GM21576 (cell line): Measurements from ENCODE around the gene VPS50.
"Not testable (repeated sequence)": the region's sequence is repeated elsewhere in the genome, so short reads cannot be mapped to it uniquely, and the experiment has no call there.

ENCODE experiments used
- ATAC-seq: cut with Tn5 transposase; IDR thresholded peaks from one replicate; pipeline ENCODE4 v1.9.1; 2021; ENCODE audit warnings: mild to moderate bottlenecking, moderate library complexity; ENCODE audit not compliant: unreplicated experiment

Gene VPS50

DNA sequence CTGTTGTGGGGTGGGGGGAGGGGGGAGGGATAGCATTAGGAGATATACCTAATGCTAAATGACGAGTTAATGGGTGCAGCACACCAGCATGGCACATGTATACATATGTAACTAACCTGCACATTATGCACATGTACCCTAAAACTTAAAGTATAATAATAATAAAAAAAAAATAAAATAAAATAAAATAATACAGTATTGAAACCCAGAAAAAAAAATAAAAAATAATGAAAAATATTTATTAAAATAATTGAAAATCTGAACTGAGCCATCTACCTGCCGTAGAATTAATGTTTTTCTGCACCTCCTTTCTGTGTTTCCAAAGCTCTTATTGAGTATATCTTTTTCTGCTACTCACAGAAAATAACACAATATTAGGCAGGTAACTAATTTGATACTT, 94.1 kb downstream of the VPS50 start:
- not testable (repeated sequence) for ATAC-seq

GRCh38 chr7:93327006-93327633, 95.0 kb downstream of the VPS50 start:
- no peak for ATAC-seq

DNA sequence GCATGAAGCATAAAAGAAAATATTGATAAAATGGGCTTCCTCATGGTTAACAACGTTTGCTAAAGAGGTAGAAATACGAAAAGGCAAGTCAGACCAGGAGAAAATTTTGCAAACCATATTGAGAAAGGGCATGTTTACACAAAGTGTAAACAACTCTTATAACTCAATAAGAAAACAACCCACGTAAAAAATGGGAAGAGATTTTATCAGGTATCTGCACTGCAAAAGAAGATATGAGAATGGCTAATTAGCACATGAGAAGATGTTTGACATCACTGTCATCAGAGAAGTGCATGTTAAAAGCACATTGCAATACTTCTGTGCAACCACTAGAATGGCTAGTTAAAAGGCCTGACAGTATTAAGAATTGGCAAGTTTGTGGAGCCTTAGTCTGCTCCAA, 99.5 kb downstream of the VPS50 start:
- ATAC-seq: no peak

- no peak for ATAC-seq
These were observed 100.0 kb downstream of the VPS50 start for GRCh38 chr7:93332172-93332571.

DNA sequence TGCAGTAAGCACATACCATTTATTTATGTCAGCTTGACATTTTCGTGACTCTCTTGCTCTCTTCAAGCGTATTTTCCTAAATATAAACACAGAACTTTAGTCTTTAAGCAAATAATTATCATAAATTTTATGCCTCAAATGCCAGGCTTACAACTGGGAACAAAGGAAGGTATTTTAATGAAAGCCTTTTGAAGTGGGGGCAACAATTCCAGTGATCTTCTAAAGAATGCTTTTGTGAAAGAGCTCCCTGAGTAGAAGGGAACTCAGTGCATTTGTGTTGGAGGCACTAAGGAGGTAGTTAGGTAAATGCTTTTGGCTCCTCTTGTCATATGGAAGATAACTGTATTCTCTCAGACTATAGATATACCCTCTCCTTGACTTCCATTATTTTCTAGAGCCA, 104.9 kb downstream of the VPS50 start:
- no peak for ATAC-seq

GRCh38 chr7:93342178-93342577, 110.0 kb downstream of the VPS50 start:
- ATAC-seq: not testable (repeated sequence)

DNA sequence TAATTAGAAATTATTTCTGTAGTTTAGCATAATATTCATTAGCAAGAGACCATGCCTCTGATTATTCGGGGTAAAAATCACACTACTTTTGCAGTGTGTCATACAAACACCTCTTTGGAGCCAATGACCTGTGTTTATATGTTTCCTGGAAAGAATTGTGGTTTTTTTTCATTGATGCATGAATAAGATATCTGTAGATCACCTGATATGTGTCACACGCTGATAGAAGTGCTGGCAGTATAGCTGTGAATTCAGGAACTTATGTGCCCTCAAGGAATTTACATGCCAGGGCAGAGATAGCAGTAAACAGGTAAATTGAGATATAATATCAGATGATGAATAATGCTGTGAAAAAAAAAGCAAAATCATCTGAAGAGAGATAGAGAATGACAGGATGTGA, 118.2 kb downstream of the VPS50 start:
- ATAC-seq: no peak

DNA sequence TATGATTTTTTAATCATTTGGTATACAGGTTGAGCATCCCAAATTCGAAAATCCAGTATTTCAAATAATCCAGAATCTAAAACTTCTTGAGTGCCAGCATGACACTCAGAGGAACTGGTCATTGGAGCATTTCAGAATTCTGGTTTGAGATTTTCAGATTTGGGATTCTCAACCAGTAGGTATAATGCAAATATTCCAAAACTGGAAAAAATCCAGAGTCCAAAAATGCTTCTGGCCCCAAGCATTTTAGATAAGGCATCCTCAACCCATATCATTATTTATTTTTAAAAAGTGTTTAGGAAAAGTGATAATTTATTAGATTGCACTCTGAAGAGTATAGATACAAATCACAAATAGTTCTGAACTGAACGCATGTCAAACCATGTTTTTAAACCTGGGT, 120.7 kb downstream of the VPS50 start:
- ATAC-seq: no peak

DNA sequence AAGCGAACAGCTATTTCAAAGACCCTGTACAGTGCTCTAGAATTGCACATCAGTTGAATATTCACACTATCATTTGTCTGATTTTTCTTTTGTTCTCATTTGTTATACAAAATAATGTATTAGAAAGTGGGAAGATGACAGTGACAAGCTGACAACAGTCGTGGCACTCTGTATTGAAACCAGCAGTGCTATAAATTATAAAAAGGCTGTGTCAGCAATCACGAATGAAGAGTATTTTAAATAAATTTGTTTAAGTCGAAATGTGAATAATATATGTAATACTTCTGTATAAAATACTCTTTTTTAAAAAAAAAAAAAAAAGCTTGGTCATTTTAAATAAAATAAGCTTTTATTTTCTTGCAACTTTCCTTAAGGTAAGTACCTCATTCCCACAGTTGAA, 122.6 kb downstream of the VPS50 start:
- no peak for ATAC-seq

DNA sequence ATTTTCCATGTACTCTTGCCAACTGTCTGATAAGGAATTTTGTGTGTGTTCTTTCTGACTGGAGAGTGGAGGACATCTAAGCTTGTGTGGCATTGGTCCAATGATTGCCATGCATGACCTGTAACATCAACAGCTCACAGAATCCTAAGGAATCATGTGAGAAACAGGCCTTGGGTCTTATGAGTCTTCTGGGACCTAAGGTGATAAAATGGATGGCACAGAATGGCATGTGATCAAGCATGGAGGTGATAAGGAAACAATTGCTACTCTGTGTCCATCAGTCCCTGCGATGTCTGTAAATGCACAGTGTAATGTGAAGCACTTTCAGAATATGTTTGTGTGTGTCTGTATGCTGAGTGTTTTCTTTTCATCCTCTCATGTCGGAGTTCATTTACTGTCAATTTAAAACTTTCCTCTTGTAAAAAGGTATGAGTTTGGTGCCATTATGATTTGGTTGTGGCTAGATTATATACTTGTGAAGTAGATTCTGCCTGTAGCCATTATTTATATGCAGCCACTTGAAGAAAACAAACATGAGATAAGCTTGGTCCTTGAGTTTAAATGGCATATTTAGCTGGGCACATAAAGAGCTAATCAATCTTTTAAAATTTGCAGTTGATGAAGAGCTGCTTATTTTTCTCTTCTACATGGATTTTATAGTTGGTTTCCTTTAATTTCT, 127.5 kb downstream of the VPS50 start:
- ATAC-seq: no peak

DNA sequence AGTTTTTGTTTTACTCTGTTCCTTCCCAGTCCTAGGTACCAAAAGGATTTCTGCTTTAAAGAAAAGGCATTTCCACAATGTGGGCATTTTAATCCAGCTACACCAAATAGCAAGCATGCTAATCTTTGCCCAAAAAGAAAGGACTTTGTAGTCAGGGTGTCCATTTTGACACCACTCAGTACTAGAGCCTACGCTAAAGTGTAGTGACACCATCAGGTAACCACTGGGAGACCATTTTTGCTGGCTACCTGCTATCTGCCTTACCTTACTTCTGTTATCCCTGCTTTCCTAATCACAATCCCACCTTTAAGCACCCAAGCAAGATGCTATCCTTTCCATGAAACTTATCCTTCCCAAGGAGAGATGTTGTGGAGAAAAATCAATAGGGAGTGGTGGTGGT, 129.7 kb downstream of the VPS50 start:
- ATAC-seq: no peak

- no peak for ATAC-seq
These were observed 132.6 kb downstream of the VPS50 start for GRCh38 chr7:93364806-93365205.

DNA sequence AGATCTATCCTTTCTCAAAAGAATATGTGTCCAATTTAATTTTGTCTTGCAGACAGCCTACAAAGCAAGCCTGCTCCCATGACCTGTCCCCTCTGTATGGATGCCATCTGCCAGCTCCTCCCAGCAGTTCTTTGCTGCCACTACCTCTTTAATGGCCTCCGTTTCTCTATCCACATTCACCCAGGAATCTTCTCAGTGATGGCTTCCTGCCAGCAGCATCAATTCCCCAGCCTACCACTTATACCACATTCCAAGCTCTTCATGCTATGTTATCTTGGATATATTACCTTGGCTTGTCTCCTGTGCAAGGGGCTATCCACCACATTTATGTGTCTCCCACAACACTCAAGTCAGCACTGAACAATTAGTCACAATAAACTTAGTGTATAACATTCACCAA, 133.2 kb downstream of the VPS50 start:
- no peak for ATAC-seq

- ATAC-seq: no peak
These were observed 134.7 kb downstream of the VPS50 start for GRCh38 chr7:93366816-93367215.

DNA sequence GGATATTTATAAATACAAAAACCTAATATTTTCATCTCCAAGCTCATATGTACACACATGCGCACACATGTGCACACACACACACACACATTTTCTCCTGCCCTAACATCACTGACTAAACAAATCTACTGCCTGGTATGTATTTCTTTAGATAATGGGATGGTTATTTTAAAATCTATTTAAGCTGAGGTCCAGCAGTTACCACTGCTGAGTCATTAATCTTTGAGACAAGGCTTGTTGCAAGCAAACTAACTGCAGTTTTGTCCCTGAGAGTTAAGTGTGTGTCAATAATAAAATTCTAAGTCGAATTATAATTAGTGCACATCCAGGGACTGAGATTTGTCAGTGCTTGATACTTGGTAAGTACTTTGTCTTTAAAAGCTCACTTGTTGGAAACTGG, 135.1 kb downstream of the VPS50 start:
- ATAC-seq: no peak

DNA sequence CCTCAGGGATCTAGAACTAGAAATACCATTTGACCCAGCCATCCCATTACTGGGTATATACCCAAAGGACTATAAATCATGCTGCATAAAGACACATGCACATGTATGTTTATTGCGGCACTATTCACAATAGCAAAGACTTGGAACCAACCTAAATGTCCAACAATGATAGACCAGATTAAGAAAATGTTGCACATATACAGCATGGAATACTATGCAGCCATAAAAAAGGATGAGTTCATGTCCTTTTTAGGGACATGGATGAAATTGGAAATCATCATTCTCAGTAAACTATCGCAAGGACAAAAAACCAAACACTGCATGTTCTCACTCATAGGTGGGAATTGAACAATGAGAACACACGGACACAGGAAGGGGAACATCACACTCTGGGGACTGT, 138.8 kb downstream of the VPS50 start:
- ATAC-seq: not testable (repeated sequence)

DNA sequence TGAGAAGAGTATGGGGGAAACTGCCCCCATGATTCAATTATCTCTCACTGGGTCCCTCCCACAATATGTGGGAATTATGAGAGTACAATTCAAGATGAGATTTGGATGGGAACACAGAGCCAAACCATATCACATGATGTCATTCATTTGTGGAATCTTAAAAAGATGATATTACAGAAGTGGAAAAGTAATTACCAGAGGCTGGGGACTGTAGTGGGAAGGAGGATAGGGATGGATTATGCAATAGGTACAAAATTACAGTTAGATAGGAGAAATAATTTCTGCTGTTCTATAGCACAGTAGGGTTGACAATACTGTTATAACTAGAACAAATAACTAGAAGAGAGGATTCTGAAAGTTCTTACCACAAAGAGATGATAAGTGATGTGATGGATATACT, 141.4 kb downstream of the VPS50 start:
- no peak for ATAC-seq

DNA sequence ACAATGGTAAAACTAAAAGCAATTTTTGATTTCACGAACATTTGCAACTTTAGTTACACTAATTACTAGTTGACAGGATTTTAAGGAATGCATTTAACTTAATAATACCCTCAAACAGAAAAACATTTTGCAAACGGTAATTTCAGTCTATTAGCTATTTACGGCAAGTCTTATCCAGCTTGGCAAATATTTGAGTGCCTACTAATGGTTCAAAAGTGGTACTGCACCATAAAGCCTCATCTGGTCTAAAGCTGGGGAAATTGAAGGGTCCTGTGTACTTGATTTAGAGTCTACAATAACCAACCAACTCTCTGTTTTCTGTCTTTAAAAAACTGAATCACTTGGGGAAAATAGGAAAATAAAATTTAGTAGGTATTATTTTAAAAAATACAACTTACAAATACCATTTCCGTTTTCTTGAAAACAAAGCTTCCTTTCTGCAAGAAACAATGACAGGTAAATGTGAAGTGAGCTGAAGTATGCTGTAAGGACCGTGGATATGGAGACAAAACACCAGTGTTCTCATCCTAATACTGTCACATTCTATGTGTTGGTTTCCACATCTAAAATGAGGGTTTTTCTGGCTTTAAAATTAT, 142.3 kb downstream of the VPS50 start:
- peak; percentile 69 for ATAC-seq

DNA sequence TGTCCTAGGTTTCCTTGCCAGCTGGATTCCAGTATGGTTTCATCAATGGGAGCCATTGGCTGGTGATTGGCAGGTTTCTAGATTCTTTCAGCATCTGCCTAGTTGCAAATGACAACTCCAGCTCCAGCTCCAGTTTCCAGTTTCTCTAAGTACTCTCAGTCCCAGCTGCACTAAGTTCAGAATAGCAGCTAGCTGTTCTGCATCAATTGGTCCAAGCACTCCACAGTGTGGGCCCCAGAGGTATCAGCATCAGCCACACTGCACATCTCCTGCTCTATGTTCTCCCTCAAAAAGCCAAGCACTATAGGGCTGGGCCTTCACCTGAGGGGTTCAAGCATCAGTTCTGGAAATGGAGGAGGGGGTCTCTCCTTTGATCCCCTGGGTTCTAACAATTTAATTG, 143.4 kb downstream of the VPS50 start:
- no peak for ATAC-seq

DNA sequence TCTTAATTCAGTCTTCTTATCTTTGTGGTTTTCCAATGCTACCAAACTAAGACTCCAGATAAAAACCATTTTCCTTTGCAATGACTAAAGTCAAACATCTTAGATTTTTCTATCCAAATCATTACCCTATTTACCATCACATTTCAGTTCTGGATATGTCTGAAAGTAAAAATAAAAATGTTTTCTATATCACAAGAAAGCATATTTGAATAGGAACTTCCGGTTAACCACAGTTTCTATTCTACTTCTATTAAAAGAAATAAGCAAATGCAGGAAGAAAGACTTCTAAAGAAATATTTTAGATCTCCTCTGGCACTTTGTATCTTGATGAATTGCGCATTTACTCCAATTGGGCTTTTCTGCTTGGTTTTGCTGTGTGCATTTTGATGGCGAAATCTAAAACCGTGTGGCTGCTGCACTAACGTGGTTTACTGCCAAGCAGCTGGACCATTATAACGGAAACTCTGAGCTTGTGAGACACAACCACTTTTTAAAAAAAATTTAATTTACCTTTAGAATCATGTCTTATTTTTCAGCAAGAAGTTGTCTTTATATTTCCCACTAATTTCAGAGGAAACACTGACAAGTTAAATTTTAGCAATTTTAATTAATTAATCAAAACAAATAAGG, 146.1 kb downstream of the VPS50 start:
- ATAC-seq: peak; percentile 47

DNA sequence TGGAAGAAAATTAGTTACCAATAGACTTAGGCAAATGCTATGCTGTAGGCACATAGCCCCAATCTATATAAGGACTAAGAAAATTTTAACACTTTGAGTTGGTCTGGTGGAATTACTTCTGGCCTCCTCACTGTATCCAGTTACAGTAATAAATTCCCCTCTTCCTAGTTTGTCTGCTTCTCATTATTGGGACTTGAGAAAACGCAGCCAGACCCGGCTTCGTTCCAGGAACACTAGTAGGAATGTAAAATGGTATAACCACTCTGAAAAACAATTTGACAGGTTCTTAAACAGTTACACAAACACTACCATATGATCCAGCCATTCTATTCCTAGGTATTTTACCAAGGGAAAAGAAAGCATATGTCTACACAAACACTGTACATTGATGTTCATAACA, 150.2 kb downstream of the VPS50 start:
- ATAC-seq: no peak

DNA sequence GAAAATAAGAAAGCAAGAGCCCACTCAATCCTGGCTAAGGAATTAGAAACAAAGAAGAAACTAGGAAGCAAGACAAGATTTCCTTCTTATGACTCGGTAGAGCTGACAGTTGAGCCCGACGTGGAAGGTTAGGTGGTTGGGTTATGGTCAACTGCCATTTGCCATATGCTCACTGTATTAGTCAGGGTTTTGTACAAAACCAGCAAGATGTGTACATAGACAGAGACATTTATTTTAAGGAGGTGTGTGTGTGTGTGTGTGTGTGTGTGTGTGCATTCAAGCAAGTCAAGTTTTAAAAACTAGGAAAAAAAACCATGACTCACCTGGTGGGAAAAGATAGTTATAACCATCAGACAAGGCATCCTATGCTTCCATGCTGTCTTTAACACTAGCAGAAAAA, 158.5 kb downstream of the VPS50 start:
- no peak for ATAC-seq
